Upper lobe of right lung (tissue), 1 donor: ENCODE measurements around the gene GALNT12. TPM values are rescaled to one million over a fixed set of nuclear protein-coding genes. Genes with fewer than 3 reads are reported as not detected.
A peak's percentile ranks its signal among the peaks of the same experiment; 100 is the strongest.

Experiments used
- ATAC-seq: fragments of 200-7000 bp; cut with Tn5 transposase; one replicate; pipeline ENCODE4 v1.9.1; 2020; ENCODE audit warnings: mild to moderate bottlenecking, moderate library complexity
- DNase-seq: peaks from one replicate; pipeline ENCODE4 v3.0.0-alpha.2; 2020
- H3K27ac ChIP-seq: fragments of 200-600 bp; one replicate; pipeline ENCODE4 v1.8.0; 2022
- H3K27me3 ChIP-seq: fragments of 200-600 bp; one replicate; pipeline ENCODE4 v1.8.0; 2022; ENCODE audit warnings: mild to moderate bottlenecking
- H3K36me3 ChIP-seq: fragments of 200-600 bp; one replicate; pipeline ENCODE4 v1.8.0; 2022
- H3K4me1 ChIP-seq: fragments of 200-600 bp; one replicate; pipeline ENCODE4 v1.8.0; 2022
- H3K4me3 ChIP-seq: fragments of 200-600 bp; one replicate; pipeline ENCODE4 v1.8.0; 2022; ENCODE audit warnings: mild to moderate bottlenecking
- H3K9me3 ChIP-seq: fragments of 200-600 bp; one replicate; pipeline ENCODE4 v1.8.0; 2022
- intact Hi-C: fragments of 100-400 bp; cut with DNase I; formaldehyde crosslinking; loops from one replicate; pipeline ENCODE4 v1.11.0; 2022
- long read RNA-seq: library from polyadenylated mRNA; unstranded; transcript quantifications from one replicate; pipeline ENCODE4 v2.0.0, GENCODE V29; 2021
- total RNA-seq: library from RNA; stranded (reverse); fragmentation: NEBNext Ultra II Directional; extraction: Animal tissue kit (Norgen Biotek cat#: 25700); gene quantifications from one replicate; pipeline ENCODE4 v1.2.1, GENCODE V29; 2021
- TF ChIP-seq, protein P1 (sequence below): fragments of 200-600 bp; IDR thresholded peaks from one replicate; pipeline ENCODE4 v1.8.0; 2022; ENCODE audit warnings: antibody characterized with exemption
- donor health status: DM: no; HTN: yes; CAD: no; lungs with severe emphysema.

GALNT12 gene, protein sequence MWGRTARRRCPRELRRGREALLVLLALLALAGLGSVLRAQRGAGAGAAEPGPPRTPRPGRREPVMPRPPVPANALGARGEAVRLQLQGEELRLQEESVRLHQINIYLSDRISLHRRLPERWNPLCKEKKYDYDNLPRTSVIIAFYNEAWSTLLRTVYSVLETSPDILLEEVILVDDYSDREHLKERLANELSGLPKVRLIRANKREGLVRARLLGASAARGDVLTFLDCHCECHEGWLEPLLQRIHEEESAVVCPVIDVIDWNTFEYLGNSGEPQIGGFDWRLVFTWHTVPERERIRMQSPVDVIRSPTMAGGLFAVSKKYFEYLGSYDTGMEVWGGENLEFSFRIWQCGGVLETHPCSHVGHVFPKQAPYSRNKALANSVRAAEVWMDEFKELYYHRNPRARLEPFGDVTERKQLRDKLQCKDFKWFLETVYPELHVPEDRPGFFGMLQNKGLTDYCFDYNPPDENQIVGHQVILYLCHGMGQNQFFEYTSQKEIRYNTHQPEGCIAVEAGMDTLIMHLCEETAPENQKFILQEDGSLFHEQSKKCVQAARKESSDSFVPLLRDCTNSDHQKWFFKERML
- 28.3 TPM for total RNA-seq
- long read RNA-seq, transcript GALNT12-201 (10 exons, 2,735 nt), result major isoform, 73 of 94 reads
- long read RNA-seq, partial matches to known transcripts, result 7 of 94 reads
- long read RNA-seq, other reads (novel, unspliced or antisense), result 14 of 94 reads

GRCh38 chr9:98807070-98807813 lies at the start of gene GALNT12:
GALNT12 (plus strand) TSS chr9:98807670; CDS start chr9:98807699, 29 bp downstream.
- intact Hi-C loops, result no loop called here
- DNase-seq (peak; percentile 78), ATAC-seq (peak; percentile 71)
- Histone ChIP-seq H3K4me3 (peak within 1 kb of the TSS; percentile 56), H3K27ac (peak within 1 kb of the TSS; percentile 51), H3K27me3 (no peaks in the 10 kb centered on the region), H3K9me3 (no peaks in the 10 kb centered on the region), H3K4me1 (peaks cover 21% of the 10 kb centered on the region), H3K36me3 (no peaks in the 10 kb centered on the region)
- TF ChIP-seq, protein P1, sequence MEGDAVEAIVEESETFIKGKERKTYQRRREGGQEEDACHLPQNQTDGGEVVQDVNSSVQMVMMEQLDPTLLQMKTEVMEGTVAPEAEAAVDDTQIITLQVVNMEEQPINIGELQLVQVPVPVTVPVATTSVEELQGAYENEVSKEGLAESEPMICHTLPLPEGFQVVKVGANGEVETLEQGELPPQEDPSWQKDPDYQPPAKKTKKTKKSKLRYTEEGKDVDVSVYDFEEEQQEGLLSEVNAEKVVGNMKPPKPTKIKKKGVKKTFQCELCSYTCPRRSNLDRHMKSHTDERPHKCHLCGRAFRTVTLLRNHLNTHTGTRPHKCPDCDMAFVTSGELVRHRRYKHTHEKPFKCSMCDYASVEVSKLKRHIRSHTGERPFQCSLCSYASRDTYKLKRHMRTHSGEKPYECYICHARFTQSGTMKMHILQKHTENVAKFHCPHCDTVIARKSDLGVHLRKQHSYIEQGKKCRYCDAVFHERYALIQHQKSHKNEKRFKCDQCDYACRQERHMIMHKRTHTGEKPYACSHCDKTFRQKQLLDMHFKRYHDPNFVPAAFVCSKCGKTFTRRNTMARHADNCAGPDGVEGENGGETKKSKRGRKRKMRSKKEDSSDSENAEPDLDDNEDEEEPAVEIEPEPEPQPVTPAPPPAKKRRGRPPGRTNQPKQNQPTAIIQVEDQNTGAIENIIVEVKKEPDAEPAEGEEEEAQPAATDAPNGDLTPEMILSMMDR, result no peak

GRCh38 chr9:98760231-98760630 lies 47.2 kb upstream of the GALNT12 start:
- Histone ChIP-seq H3K36me3 (peaks cover 6% of the 10 kb centered on the region), H3K27ac (no peak overlapping the region), H3K4me3 (no peak overlapping the region), H3K9me3 (no peaks in the 10 kb centered on the region), H3K27me3 (no peaks in the 10 kb centered on the region), H3K4me1 (no peaks in the 10 kb centered on the region)
- TF ChIP-seq, protein P1, result no peak
- intact Hi-C loops, result no loop called here
- DNase-seq (no peak), ATAC-seq (no peak)

DNA sequence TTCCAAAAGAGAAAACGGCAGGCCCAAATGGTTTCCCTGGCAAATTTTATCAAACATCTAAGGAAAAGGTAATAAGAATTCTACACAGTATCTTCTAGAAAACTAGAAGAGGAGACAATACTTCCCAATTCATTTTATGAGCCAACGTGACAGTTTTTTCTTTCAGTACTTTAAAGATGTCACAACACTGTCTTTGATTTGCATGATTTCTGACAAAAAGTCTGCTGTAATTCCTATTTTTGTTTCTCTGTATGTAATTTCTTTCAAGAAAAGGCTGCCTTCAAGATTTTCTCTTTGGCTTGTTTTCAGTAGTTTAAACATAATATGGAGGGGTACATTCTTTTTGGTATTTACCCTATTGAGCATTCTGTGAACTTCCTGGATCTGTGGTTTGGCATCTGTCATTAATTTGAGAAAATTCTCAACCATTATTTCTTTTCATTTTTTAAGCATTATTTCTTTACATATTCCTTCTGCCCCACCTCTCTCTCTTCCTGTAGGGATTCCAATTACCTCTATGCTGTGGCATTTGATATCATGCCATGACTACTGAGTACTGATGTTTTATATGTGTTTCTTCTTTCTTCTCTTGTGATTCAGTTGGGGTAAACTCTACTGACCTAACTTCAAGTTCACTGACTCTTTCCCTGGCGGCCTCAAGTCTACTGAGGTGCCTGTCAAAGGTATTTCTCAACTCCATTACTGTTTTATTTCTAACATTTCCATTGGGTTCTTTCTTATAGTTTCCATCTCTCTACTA lies 43.3 kb upstream of the GALNT12 start:
- ATAC-seq, result no peak
- Histone ChIP-seq H3K9me3 (no peaks in the 10 kb centered on the region), H3K4me3 (no peak overlapping the region), H3K27me3 (no peaks in the 10 kb centered on the region), H3K36me3 (peaks cover 14% of the 10 kb centered on the region), H3K4me1 (no peaks in the 10 kb centered on the region), H3K27ac (no peak overlapping the region)
- intact Hi-C loops, result no loop called here
- DNase-seq, result no peak
- TF ChIP-seq, protein P1, result no peak

DNA sequence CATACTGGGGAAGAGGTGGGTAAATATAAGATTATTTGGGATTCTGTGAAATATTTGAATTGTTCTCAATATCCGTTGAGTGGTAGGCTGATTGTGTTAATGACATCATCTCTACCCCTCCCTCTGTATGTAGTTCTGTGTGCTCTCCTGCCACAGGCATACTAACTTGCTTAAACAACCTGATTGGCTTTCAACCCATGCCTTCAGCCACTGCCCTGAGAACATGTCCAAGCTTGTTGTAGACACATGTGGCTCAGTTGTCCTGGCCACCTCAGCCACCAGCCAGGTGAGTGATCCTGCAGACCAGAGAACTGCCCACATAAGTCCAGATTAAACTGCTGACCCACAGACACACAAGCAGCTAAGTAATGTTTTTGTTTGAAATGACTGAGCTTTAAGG lies 42.2 kb upstream of the GALNT12 start:
- no peak overlapping the region for H3K27ac ChIP-seq
- no peaks in the 10 kb centered on the region for H3K9me3 ChIP-seq
- no peak for DNase-seq
- H3K36me3 ChIP-seq, result peaks cover 14% of the 10 kb centered on the region
- ATAC-seq, result no peak
- H3K4me1 ChIP-seq, result no peaks in the 10 kb centered on the region
- intact Hi-C loops, result no loop called here
- TF ChIP-seq, protein P1, result no peak
- no peak overlapping the region for H3K4me3 ChIP-seq
- no peaks in the 10 kb centered on the region for H3K27me3 ChIP-seq

DNA sequence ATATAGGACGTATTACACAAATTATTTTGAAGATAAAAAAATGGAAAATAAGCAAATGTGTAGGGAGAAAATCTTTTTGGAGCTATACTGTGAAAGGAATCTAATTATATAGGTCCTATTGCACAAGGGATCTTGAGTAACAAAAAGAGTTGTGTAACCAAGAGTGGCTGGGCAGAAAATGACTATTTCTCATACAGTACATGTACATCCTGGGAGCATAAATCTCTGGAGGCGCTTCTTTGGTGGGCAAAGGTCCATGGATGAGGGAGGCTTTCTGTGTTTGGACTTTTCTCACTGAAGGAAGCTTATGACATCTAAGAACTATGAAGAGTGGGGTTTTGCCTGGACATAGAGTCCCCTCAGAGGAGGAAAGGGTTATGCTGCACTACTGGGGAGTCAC lies 40.9 kb upstream of the GALNT12 start:
- TF ChIP-seq, protein P1, result no peak
- intact Hi-C loops, result no loop called here
- ATAC-seq (peak; percentile 20), DNase-seq (no peak)
- H3K4me1 ChIP-seq, result no peaks in the 10 kb centered on the region
- no peaks in the 10 kb centered on the region for H3K9me3 ChIP-seq
- no peak overlapping the region for H3K4me3 ChIP-seq
- H3K36me3 ChIP-seq, result peaks cover 24% of the 10 kb centered on the region
- no peak overlapping the region for H3K27ac ChIP-seq
- H3K27me3 ChIP-seq, result no peaks in the 10 kb centered on the region
